ENCODE results near the gene LENG8.

DNA sequence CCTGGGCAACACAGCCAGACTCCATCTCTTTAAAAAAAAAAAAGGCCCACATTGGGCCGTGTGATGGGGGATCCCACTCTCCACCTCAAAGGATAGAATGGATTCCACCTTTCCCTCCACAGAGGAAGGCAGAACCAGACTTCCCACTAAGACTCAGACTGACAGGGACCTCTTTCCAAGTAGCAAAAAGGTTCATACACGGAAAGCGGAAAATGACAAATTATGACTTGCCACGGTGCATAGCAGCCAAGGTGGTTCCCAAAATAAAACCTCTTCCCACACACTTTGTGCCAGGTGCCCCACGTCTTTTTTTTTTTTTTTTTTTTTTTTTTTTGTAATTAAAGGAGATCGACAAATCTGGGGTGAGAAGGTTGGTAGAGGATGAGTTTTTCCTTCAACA, 48.1 kb upstream of the LENG8 start:
- TF ChIP-seq, protein P1, sequence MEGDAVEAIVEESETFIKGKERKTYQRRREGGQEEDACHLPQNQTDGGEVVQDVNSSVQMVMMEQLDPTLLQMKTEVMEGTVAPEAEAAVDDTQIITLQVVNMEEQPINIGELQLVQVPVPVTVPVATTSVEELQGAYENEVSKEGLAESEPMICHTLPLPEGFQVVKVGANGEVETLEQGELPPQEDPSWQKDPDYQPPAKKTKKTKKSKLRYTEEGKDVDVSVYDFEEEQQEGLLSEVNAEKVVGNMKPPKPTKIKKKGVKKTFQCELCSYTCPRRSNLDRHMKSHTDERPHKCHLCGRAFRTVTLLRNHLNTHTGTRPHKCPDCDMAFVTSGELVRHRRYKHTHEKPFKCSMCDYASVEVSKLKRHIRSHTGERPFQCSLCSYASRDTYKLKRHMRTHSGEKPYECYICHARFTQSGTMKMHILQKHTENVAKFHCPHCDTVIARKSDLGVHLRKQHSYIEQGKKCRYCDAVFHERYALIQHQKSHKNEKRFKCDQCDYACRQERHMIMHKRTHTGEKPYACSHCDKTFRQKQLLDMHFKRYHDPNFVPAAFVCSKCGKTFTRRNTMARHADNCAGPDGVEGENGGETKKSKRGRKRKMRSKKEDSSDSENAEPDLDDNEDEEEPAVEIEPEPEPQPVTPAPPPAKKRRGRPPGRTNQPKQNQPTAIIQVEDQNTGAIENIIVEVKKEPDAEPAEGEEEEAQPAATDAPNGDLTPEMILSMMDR (conservative IDR thresholded peaks at IDR 0.05; ENCODE audit: low read length) = no peak
- no peak for TF ChIP-seq EZH2phosphoT487 (IDR thresholded peaks at IDR 0.05; ENCODE audit: borderline replicate concordance, low read depth, low read length)

Measured in OCI-LY7 (cell line).